Thoracic aorta (tissue), 2 donors: ENCODE measurements around the gene C6orf89. TPM values are rescaled to one million over a fixed set of nuclear protein-coding genes. Genes with fewer than 3 reads are reported as not detected.

Experiments
- ATAC-seq: fragments of 150-250 bp; one replicate; pipeline ENCODE4 v1.8.0; 2017; ENCODE audit warnings: low read depth; ENCODE audit not compliant: insufficient number of reproducible peaks, low FRiP score
- DNase-seq: peaks from one replicate; pipeline ENCODE4 v3.0.0-alpha.2; 2020; ENCODE audit warnings: low spot score
- H3K27ac ChIP-seq, 2 donors: fragments of 200-600 bp; sonication (generic); 1 replicate in 1 of 2; 2 replicates in 1 of 2; pipeline ENCODE4 v1.5.1; 2016; ENCODE audit warnings: mild to moderate bottlenecking in 2 of 2, moderate library complexity in 2 of 2
- H3K27me3 ChIP-seq: fragments of 200-600 bp; sonication (generic); replicated peaks from 2 replicates; pipeline ENCODE4 v1.6.0; 2016; ENCODE audit warnings: mild to moderate bottlenecking; ENCODE audit not compliant: insufficient read depth
- H3K36me3 ChIP-seq: fragments of 200-600 bp; sonication (generic); one replicate; pipeline ENCODE4 v1.5.1; 2016
- H3K4me1 ChIP-seq, 2 donors: fragments of 200-600 bp; sonication (generic); 1 replicate in 1 of 2; 2 replicates in 1 of 2; pipeline versions ENCODE4 v1.5.1 to v1.6.0; 2016; ENCODE audit warnings: low read depth in 2 of 2, mild to moderate bottlenecking in 1 of 2; ENCODE audit not compliant: control insufficient read depth in 1 of 2
- H3K4me3 ChIP-seq: fragments of 200-600 bp; sonication (generic); 2 replicates; pipeline ENCODE4 v1.5.1; 2016; ENCODE audit warnings: mild to moderate bottlenecking
- H3K9me3 ChIP-seq: fragments of 200-600 bp; sonication (generic); 2 replicates; pipeline ENCODE4 v1.5.1; 2016
- CTCF ChIP-seq: fragments of 200-600 bp; sonication (generic); IDR thresholded peaks from one replicate; pipeline ENCODE4 v1.5.1; 2019; ENCODE audit warnings: antibody characterized with exemption
- total RNA-seq, 2 donors: library from RNA; depleted of rRNA; stranded (reverse); fragments of >200 nt; gene quantifications; one replicate each; pipeline versions ENCODE4 v1.1.0 to v1.2.3, GENCODE V29; 2016

The C6orf89 gene
- total RNA-seq, 2 donors from 2014 or later = 53.6 to 60.9 TPM

DNA sequence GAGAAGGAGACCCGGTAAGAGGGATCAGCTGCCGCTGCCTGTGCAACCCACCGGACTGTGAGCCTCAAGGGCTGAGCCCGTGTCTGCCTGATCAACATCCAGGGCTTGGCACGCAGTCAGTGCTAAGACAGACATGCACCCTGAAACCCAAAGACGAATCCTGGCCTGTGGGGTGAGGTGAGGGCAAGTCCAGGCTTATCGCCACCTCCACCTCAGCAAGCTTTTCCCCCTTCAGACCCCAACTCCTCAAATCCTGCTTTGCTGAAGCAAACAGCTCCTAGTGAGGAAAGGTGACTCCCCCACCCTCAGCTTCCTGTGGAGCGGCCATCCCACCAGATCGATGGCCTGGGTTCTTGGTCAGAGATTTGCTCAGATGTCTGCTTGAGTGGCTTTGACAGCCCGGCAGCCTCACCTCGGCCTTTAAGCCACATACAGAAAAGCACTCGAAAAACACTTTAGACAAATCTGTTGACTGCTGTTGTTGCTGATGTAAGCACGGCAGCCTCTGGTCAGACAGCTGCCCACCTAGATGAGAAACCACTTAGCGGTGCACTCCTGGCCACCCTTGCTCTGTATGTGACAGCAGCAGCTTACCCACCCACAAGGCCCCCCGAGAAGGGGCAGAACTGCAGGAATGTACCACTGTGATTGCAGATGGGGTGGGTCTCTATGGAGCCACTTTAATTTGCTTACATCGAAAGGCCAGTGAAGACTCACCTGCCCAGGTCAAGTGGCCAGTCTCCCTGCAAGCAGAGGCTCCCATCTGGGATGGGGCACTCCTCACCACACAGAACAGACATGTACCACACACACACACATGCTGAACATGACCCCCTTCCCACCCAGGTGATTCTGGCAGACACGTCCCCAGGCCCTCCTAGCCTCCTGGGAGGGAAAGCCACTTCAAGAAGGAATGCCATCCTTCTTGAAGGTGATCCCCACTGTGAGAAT is 85.4 kb downstream of the C6orf89 start:
- no peak for ATAC-seq
- Histone ChIP-seq H3K27ac (no peak overlapping the region), H3K9me3 (no peaks in the 10 kb centered on the region), H3K27me3 (no peaks in the 10 kb centered on the region), H3K4me3 (no peak overlapping the region), H3K4me1 (no peaks in the 10 kb centered on the region), H3K36me3 (peaks cover 83% of the 10 kb centered on the region)
- DNase-seq = no peak
- TF ChIP-seq CTCF = no peak

GRCh38 chr6:36971921-36972673 is 86.3 kb downstream of the C6orf89 start:
- no peak for TF ChIP-seq CTCF
- peaks cover 92% of the 10 kb centered on the region for H3K36me3 ChIP-seq
- no peaks in the 10 kb centered on the region for H3K4me1 ChIP-seq
- no peak overlapping the region for H3K4me3 ChIP-seq
- DNase-seq = no peak
- no peaks in the 10 kb centered on the region for H3K9me3 ChIP-seq
- ATAC-seq = no peak
- H3K27me3 ChIP-seq = no peaks in the 10 kb centered on the region
- H3K27ac ChIP-seq = no peak overlapping the region

- H3K9me3 ChIP-seq = no peaks in the 10 kb centered on the region
- H3K27me3 ChIP-seq = no peaks in the 10 kb centered on the region
- no peak for TF ChIP-seq CTCF
- peaks cover 95% of the 10 kb centered on the region for H3K36me3 ChIP-seq
- no peaks in the 10 kb centered on the region for H3K4me1 ChIP-seq
- ATAC-seq (no peak), DNase-seq (no peak)
- no peak overlapping the region for H3K27ac ChIP-seq
- no peak overlapping the region for H3K4me3 ChIP-seq
Observed at GRCh38 chr6:36973190-36973589, 87.4 kb downstream of the C6orf89 start.

DNA sequence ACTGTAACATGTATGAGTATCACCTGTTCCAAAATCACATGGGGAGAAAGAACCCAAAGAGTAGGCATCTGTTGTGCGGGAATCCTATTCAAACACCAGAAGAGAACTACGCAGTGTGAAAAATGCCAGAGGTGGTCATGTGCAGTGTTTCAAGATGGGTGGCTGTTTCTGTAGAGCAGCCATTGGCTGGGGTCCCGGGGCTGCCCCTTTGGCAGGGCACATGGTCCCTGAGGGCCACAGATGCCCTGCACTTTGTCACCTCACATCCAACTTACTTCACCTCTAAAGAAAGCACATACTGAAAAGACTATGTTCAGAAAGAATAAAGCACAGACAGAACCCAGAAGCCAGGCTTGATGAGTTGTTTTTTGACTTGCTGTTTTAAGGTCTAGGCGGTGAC is 87.9 kb downstream of the C6orf89 start:
- DNase-seq (no peak), ATAC-seq (no peak)
- Histone ChIP-seq H3K4me3 (no peak overlapping the region), H3K36me3 (peaks cover 93% of the 10 kb centered on the region), H3K9me3 (no peaks in the 10 kb centered on the region), H3K27ac (no peak overlapping the region), H3K4me1 (no peaks in the 10 kb centered on the region), H3K27me3 (no peaks in the 10 kb centered on the region)
- TF ChIP-seq CTCF = no peak
